ENCODE measurements around the gene TMEM63C. TPM values are rescaled to one million over a fixed set of nuclear protein-coding genes. Genes with fewer than 3 reads are reported as not detected.

Gene TMEM63C
- total and polyA plus RNA-seq, 2 donors (not counting 3 experiments of a cell fraction or from before 2014, with no cell fraction given) = not detected

GRCh38 chr14:77139022-77139421 lies 42.6 kb upstream of the TMEM63C start:
- dilution Hi-C loops (cut with MboI; ENCODE audit: extremely low pct_ligation_motif_present, low sequenced_read_pairs) (no loop called here), intact Hi-C loops (cut with micrococcal nuclease) (loop anchor here (1.0 kb wide), 1 partner anchor 177 kb away; no protein-coding TSS in a partner anchor)
- Histone ChIP-seq H3K36me3 (ENCODE audit: control insufficient read depth in 2 of 2, extremely low read depth in 1 of 2, insufficient read depth in 2 of 2, low read length in 2 of 2) (no peaks in the 10 kb centered on the region), H2AFZ (ENCODE audit: low read depth, low read length) (no peak overlapping the region), H3K9me1 (replicated peaks; ENCODE audit: control insufficient read depth, extremely low read depth, insufficient read depth, low read length) (no peaks in the 10 kb centered on the region), H3K27ac (ENCODE audit: insufficient read depth, low read depth, low read length) (no peak overlapping the region), H3K4me1 (ENCODE audit: control insufficient read depth, extremely low read depth, insufficient read depth, low read length) (peaks cover 13% of the 10 kb centered on the region), H3K9ac (replicated peaks; ENCODE audit: extremely low read depth, insufficient read depth, low read length) (no peak overlapping the region), H3K9me3 (replicated peaks; ENCODE audit: control insufficient read depth, insufficient read depth, low read length) (no peaks in the 10 kb centered on the region), H3K4me2 (ENCODE audit: insufficient read depth, low read length) (no peak overlapping the region), H3K27me3 (ENCODE audit: control insufficient read depth in 2 of 2, insufficient read depth in 2 of 2, low read length in 2 of 2) (peaks cover 44 to 47% of the 10 kb centered on the region in 2 experiments), H4K20me1 (replicated peaks; ENCODE audit: control insufficient read depth, extremely low read depth, insufficient read depth, low read length) (no peaks in the 10 kb centered on the region), H3K4me3 (replicated peaks in 1 of 3; ENCODE audit: insufficient read depth in 1 of 3, low read depth in 1 of 3, low read length in 3 of 3) (no peak overlapping the region), H3K79me2 (ENCODE audit: control insufficient read depth, insufficient read depth, low read length) (no peaks in the 10 kb centered on the region)
- TF ChIP-seq POLR2AphosphoS5 (IDR thresholded peaks at IDR 0.05; ENCODE audit: insufficient read depth, low read depth, low read length) = no peak
- TF ChIP-seq MYC (IDR thresholded peaks at IDR 0.05; ENCODE audit: low read depth, low read length) = no peak
- no peak for TF ChIP-seq JUN (IDR thresholded peaks at IDR 0.05; ENCODE audit: borderline replicate concordance, insufficient read depth, insufficient read length, low read depth)
- BruUV-seq (replicated peaks) = no TSS peak
- no peak for DNase-seq (ENCODE audit: low read depth, low spot score)
- ChIA-PET POLR2A (no interaction called here), CTCF (interaction anchor here (1.8 to 6.0 kb wide), 2 partner anchors 13 to 177 kb away, joined by 9 to 48 read pairs; no protein-coding TSS in a partner anchor)
- FAIRE-seq = no peak

GRCh38 chr14:77139540-77140358 lies 41.8 kb upstream of the TMEM63C start:
- intact Hi-C loops (cut with micrococcal nuclease) (loop anchor here (1.0 to 2.0 kb wide), 4 partner anchors 63 to 181 kb away; partner anchors contain the start of genes GSTZ1 and POMT2), dilution Hi-C loops (cut with MboI; ENCODE audit: extremely low pct_ligation_motif_present, low sequenced_read_pairs) (no loop called here)
- Histone ChIP-seq H3K79me2 (ENCODE audit: control insufficient read depth, insufficient read depth, low read length) (no peaks in the 10 kb centered on the region), H3K27ac (ENCODE audit: insufficient read depth, low read depth, low read length) (no peak overlapping the region), H3K9me1 (replicated peaks; ENCODE audit: control insufficient read depth, extremely low read depth, insufficient read depth, low read length) (no peaks in the 10 kb centered on the region), H3K36me3 (ENCODE audit: control insufficient read depth in 2 of 2, extremely low read depth in 1 of 2, insufficient read depth in 2 of 2, low read length in 2 of 2) (no peaks in the 10 kb centered on the region), H3K9ac (replicated peaks; ENCODE audit: extremely low read depth, insufficient read depth, low read length) (no peak overlapping the region), H3K4me3 (replicated peaks in 1 of 3; ENCODE audit: insufficient read depth in 1 of 3, low read depth in 1 of 3, low read length in 3 of 3) (peak overlapping the region in 1 of 3 experiments; percentile 9), H3K4me2 (ENCODE audit: insufficient read depth, low read length) (peak overlapping the region; percentile 57), H3K27me3 (ENCODE audit: control insufficient read depth in 2 of 2, insufficient read depth in 2 of 2, low read length in 2 of 2) (peaks cover 47 to 49% of the 10 kb centered on the region in 2 experiments), H4K20me1 (replicated peaks; ENCODE audit: control insufficient read depth, extremely low read depth, insufficient read depth, low read length) (no peaks in the 10 kb centered on the region), H3K9me3 (replicated peaks; ENCODE audit: control insufficient read depth, insufficient read depth, low read length) (no peaks in the 10 kb centered on the region), H2AFZ (ENCODE audit: low read depth, low read length) (peak overlapping the region; percentile 18), H3K4me1 (ENCODE audit: control insufficient read depth, extremely low read depth, insufficient read depth, low read length) (peaks cover 13% of the 10 kb centered on the region)
- no peak for DNase-seq (ENCODE audit: low read depth, low spot score)
- ChIA-PET POLR2A (no interaction called here), CTCF (interaction anchor here (1.0 to 1.8 kb wide), 7 partner anchors 10 to 267 kb away, joined by 3 to 11 read pairs (median 4); no protein-coding TSS in a partner anchor)
- TF ChIP-seq MYC (IDR thresholded peaks at IDR 0.05; ENCODE audit: low read depth, low read length) (no peak), POLR2A (IDR thresholded peaks at IDR 0.05; ENCODE audit: low read depth, low read length) (no peak), POLR2AphosphoS5 (IDR thresholded peaks at IDR 0.05; ENCODE audit: insufficient read depth, low read depth, low read length) (no peak), CTCF (IDR thresholded peaks at IDR 0.05; ENCODE audit: extremely low read depth in 1 of 2, insufficient read depth in 1 of 2, low read depth in 1 of 2, low read length in 2 of 2) (peak; percentile 67 to 89), FOS (IDR thresholded peaks at IDR 0.05; ENCODE audit: borderline replicate concordance, insufficient read depth, low read length) (no peak), JUN (IDR thresholded peaks at IDR 0.05; ENCODE audit: borderline replicate concordance, insufficient read depth, insufficient read length, low read depth) (no peak), GATA2 (IDR thresholded peaks at IDR 0.05; ENCODE audit: insufficient read depth, insufficient read length, low read depth, low read length) (no peak), MAX (IDR thresholded peaks at IDR 0.05; ENCODE audit: insufficient read depth, insufficient read length) (no peak), EZH2 (IDR thresholded peaks at IDR 0.05; ENCODE audit: borderline replicate concordance, low read depth, low read length, severe bottlenecking) (peak; percentile 50)
- no TSS peak for BruUV-seq (replicated peaks)
- FAIRE-seq = peak; percentile 59
